Fibroblast of skin of left quadriceps (primary cell): ENCODE results near the gene PRLHR.
"Not testable (repeated sequence)": the region's sequence is repeated elsewhere in the genome, so short reads cannot be mapped to it uniquely, and the experiment has no call there.

Experiments
- DNase-seq, 2 experiments: peaks; one replicate each; pipeline ENCODE4 v3.0.0-alpha.2; 2013; ENCODE audit warnings: low read depth in 2 of 2

The PRLHR gene

GRCh38 chr10:118595598-118596425, at the start of gene PRLHR:
PRLHR (minus strand) TSS chr10:118595648; CDS start chr10:118595244, 404 bp downstream.
- no peak for DNase-seq

- no peak for DNase-seq
Observed at GRCh38 chr10:118642228-118642627, 46.8 kb upstream of the PRLHR start.

DNA sequence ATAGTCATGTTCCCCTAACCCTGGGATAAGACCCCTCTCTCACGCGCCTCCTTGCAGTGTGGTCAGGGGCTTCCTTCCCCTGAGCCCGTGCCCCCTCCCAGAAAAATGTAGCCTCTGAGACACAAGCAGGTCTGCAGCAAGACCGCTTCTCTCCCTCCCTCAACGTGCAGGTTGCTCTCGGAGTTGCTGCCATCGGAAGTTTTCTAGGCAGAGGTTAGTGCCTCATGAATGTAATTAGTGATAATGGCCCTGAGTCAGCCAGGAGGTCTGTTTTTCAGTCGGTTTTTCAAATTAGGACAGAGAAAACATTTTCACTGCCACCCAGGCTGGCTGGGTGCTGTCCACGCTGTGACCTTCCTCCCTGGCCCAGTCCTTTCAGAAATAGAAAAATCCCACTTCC, 43.2 kb upstream of the PRLHR start:
- no peak for DNase-seq

GRCh38 chr10:118635674-118636402, 40.4 kb upstream of the PRLHR start:
- DNase-seq = no peak

- no peak for DNase-seq
Observed at GRCh38 chr10:118633786-118634185, 38.3 kb upstream of the PRLHR start.

DNA sequence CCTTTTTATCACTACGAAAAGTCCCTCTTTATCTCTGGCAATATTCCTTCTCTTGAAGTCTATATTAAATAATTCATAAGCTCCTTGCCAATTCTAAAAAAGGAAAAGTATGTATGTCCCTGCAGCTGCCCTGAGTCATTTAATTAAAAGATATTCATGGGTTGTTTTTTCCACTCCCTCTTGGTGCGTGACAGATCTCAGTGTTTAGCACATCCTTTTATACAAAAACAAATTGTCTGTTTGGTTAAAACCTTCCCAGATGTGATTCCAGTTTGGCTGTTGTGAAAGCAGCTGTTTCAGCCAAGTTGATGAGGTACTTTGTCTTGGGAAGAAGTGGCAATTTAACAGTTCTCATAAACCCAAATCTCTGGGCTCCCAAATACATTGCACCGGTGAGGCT, 33.8 kb upstream of the PRLHR start:
- no peak for DNase-seq

DNA sequence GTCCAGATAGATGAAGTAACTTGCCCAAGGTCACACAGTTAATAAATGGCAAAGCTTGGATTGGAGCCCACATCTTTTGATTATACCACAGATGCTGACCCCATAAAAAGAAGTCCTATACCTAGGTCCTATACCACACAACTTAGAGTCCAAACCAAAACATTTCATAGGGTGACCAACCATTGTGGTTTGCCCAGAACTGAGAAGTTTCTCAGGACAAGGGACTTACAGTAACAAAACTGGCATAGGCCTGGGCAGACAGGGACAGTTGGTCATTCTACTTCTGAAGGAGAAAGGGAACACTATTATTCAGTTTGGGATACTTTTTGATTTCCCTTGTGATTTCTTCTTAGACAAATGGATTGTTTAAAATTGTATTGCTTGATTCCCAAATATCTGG, 32.9 kb upstream of the PRLHR start:
- no peak for DNase-seq

DNA sequence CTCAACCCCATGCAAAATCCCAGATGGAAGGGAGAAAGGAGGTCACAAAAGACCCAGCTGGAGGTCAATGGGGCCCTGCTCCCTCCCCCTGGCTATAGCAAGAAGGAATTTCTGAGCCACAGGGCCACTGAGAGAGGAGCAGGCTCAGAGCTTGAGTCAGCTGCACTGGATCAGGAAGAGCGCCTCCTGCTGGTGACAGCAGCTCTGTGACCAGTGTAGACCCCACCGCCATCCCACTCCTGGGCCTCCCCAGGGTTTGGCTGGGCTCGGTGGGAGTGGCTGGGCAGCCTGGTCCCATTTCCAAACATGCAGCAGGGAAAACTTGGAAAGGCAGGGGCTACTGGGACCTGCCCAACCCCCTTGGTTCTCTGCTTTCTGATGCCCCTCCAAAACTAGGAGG, 31.5 kb upstream of the PRLHR start:
- no peak for DNase-seq

DNA sequence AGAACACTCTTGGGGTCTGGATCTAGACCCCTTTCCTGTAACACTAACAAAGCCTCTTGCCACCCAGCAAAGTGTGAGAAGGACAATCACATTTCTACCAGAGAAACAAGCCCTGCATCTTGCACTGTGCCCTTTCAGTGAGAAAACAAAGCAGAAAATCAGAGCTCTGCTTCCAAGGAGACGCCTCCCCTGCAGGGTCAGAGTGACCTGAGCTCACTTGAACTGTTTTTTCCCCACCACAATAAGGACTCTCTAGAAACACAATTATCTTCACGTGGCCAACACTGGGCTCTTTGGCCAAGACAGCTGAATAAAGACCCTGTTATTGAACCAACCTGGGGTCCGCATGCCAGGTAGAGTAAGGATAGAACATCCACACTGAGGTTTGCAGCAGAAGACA, 30.1 kb upstream of the PRLHR start:
- DNase-seq = no peak

GRCh38 chr10:118624747-118625146, 29.3 kb upstream of the PRLHR start:
- no peak for DNase-seq

DNA sequence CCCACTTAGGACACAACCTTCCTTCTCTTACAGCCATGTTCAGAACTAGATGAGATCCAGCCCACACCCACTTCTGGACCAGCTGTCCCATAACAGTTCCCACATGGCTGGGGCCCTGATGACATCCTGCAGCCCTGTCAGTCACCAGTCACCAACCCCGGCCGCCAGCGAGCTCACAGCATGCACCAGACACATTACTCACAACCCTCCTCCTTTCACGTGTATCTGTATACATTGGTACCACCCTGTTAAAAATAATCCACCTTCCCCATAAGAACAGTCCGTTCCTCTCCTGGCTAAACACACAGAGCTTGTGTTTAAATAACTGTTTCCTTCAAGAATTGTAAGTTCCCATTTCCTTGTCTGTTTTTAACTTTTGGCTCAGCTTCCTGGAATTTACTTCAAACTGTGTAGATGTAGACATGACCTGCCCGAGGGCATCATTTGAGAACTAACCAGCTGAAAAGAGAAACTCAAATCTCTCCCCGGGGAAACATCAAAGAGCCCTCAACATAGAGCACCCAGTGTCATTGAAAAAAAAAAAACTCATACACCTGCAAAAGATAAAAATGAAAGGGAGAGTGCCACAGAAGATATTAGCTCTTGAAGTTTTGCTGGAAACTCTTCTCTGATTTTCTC, 26.0 kb upstream of the PRLHR start:
- DNase-seq = no peak

GRCh38 chr10:118613863-118614262, 18.4 kb upstream of the PRLHR start:
- not testable (repeated sequence) for DNase-seq

- no peak for DNase-seq
Observed at GRCh38 chr10:118610577-118610976, 15.1 kb upstream of the PRLHR start.

GRCh38 chr10:118607768-118608354, 12.4 kb upstream of the PRLHR start:
- no peak for DNase-seq

DNA sequence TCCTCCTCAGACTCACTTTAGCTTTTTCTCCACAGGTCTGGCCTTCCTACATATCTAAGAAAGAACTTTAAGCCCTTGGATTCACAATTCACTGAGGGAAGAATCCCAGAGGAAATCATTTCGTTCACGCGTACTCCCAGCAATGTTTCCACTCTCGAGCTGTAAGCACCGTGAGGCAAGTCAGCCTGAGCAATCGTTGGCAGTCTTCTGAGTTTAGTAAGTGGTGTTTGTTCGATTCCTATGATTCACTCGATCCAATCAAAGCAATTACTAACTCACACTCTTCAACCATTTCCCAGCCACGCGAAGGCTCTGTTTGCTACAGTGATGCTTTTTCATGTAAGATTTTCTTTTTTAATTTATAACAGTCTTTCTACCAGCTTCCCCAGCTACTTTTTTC, 10.2 kb upstream of the PRLHR start:
- DNase-seq = no peak

DNA sequence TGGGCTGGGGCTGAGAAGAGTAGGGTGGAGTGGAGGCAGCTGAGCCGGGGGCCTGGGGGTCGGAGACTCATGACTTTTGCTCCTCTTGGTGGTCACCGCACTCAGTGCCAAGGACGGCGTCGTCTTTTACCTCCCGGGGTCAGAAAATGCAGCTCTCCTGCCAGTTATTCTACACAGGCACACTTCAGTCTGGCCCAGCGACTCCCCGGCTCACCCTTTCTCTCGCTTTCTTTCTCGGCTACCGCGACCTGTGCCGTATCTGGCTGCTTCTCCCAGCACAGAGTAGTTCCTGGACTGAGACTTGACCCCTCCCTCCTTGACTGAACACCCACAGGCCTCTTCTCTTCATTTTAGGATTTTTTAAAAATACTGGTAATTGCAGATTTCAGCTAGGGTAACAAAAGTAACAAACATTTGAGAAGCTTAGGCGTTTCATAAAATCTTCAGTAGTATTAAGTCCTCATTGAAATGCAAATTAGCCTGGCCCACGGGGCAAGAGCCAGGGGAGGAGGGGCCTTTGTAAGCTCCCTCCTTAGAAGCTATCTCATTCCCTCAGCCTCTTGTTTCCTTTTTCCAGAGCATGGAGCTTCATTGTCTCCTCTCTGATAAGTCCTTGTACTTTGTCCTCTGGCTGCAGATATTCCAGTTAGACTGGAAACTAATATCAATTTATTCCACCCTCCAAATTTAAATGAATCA, 1.1 kb upstream of the PRLHR start:
- no peak for DNase-seq

- no peak for DNase-seq
Observed at GRCh38 chr10:118595064-118595420, 406 bp downstream of the PRLHR start.

GRCh38 chr10:118594392-118595063, 920 bp downstream of the PRLHR start:
- no peak for DNase-seq

GRCh38 chr10:118592675-118593330, 2.6 kb downstream of the PRLHR start:
- DNase-seq = no peak

DNA sequence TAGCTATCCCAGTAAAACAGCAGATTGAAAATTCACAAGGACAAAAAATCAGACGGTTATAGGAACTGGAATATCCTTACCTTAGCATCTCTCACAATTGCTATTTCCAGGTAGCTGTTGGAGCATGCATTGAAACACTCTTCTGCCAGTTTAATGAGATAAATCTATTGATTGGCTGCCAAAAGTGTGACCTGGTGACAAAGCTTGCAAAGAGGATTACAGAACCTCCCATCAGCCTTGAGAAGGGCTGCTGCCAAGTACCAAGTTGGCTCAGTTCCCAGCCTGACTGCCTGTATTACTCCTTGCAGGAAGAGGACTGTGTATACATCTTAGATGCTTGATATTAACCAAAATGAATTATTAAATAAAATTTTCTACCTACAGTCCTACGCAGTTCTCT, 5.1 kb downstream of the PRLHR start:
- no peak for DNase-seq
